OCI-LY3 (cell line): ENCODE results near the gene SPON1.

Experiments used
- EZH2phosphoT487 ChIP-seq: fragments of 200-600 bp; shearing (Covaris generic); IDR thresholded peaks from 2 replicates; pipeline ENCODE4 v1.6.1; 2018; ENCODE audit warnings: antibody characterized with exemption, mixed run types, low read depth
- TF ChIP-seq, protein P1 (sequence below): fragments of 200-600, 300-600 bp; sonication (generic); IDR thresholded peaks from 2 replicates; pipeline ENCODE4 v1.5.1; 2014; ENCODE audit warnings: antibody characterized with exemption, low read length, low read depth

DNA sequence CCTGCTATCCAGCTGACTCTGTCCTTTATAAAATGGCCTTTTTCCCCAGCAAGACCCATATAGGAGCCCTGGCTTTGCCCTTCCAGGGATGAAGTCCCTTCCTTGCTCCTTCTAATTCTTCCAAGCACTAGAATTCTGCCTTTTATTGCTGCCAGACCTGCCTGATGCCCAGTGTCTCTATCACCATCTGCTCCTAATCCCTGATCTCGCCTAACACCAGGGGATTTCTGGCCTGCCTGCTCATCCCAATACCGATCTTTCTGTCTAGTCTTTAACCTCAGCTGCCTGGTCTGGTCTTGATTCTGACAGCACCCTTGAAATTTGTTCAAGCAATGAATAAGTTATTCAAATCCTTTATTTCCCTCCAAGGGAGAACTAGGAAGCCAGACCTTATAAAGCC is 150.2 kb downstream of the SPON1 start:
- TF ChIP-seq, protein P1, sequence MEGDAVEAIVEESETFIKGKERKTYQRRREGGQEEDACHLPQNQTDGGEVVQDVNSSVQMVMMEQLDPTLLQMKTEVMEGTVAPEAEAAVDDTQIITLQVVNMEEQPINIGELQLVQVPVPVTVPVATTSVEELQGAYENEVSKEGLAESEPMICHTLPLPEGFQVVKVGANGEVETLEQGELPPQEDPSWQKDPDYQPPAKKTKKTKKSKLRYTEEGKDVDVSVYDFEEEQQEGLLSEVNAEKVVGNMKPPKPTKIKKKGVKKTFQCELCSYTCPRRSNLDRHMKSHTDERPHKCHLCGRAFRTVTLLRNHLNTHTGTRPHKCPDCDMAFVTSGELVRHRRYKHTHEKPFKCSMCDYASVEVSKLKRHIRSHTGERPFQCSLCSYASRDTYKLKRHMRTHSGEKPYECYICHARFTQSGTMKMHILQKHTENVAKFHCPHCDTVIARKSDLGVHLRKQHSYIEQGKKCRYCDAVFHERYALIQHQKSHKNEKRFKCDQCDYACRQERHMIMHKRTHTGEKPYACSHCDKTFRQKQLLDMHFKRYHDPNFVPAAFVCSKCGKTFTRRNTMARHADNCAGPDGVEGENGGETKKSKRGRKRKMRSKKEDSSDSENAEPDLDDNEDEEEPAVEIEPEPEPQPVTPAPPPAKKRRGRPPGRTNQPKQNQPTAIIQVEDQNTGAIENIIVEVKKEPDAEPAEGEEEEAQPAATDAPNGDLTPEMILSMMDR = no peak
- no peak for TF ChIP-seq EZH2phosphoT487
